ENCODE data around the gene B3GALNT2.

Gene B3GALNT2

GRCh38 chr1:235421751-235422150 is 82.5 kb downstream of the B3GALNT2 start:
- TF ChIP-seq, protein P1, sequence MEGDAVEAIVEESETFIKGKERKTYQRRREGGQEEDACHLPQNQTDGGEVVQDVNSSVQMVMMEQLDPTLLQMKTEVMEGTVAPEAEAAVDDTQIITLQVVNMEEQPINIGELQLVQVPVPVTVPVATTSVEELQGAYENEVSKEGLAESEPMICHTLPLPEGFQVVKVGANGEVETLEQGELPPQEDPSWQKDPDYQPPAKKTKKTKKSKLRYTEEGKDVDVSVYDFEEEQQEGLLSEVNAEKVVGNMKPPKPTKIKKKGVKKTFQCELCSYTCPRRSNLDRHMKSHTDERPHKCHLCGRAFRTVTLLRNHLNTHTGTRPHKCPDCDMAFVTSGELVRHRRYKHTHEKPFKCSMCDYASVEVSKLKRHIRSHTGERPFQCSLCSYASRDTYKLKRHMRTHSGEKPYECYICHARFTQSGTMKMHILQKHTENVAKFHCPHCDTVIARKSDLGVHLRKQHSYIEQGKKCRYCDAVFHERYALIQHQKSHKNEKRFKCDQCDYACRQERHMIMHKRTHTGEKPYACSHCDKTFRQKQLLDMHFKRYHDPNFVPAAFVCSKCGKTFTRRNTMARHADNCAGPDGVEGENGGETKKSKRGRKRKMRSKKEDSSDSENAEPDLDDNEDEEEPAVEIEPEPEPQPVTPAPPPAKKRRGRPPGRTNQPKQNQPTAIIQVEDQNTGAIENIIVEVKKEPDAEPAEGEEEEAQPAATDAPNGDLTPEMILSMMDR (IDR thresholded peaks at IDR 0.05): no peak
- Histone ChIP-seq H3K4me3 (no peak overlapping the region), H3K27ac (no peak overlapping the region)
- no peak for DNase-seq (ENCODE audit: low spot score)

DNA sequence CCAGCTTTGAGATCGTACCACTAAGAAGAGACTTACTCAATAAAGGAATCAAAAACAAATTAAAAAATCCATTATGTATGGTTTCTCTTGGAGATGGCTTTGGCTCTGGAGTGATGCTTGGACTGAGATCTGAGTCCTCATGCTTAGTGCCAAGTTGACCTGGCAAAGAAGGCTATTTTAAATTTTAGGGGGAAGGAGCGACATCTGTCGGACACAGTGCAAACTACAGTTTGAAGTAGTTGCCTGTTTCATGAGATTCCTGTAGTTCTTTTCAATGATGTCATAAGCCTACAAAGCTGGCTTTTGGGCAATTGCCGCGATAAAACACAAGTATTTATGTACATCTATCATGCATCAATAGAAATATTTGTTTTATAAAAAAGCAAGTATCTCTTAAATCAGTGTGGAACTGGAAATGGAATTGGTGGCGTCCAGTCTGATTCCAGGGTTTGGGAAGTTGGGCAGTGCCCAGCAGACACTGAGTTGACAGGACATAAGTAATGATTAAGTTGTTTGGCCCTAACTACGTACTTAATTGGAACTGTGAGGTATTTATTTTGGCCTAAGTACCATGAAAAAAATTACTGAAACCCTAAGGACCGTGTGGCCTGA is 87.1 kb downstream of the B3GALNT2 start:
- DNase-seq (ENCODE audit: low spot score): no peak

DNA sequence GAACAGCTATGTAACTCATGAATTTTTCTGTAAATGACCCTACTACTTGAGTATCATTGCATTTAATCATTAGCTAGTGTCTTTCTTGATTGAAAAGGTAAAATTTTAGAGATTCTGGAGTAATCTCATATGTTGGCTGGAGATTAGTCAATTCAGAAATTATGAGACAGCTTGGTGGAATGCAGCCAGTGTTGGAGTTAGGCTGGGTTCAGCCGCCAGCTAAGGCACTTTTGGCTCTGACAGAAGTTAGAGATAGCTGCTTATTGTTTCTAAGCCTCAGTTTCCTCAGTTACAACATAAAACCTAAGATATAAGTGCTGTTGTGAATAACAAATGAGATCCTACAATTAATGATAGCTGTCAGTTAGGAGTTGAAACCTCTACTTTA is 87.6 kb downstream of the B3GALNT2 start:
- H3K27ac ChIP-seq: no peak overlapping the region
- no peak for DNase-seq (ENCODE audit: low spot score)
- no peak overlapping the region for H3K4me3 ChIP-seq
- TF ChIP-seq, protein P1 (IDR thresholded peaks at IDR 0.05): no peak

More for the DNA sequence above, 87.1 kb downstream of the B3GALNT2 start:
- TF ChIP-seq, protein P1 (IDR thresholded peaks at IDR 0.05): peak; percentile 67
- Histone ChIP-seq H3K4me3 (no peak overlapping the region), H3K27ac (no peak overlapping the region)

DNA sequence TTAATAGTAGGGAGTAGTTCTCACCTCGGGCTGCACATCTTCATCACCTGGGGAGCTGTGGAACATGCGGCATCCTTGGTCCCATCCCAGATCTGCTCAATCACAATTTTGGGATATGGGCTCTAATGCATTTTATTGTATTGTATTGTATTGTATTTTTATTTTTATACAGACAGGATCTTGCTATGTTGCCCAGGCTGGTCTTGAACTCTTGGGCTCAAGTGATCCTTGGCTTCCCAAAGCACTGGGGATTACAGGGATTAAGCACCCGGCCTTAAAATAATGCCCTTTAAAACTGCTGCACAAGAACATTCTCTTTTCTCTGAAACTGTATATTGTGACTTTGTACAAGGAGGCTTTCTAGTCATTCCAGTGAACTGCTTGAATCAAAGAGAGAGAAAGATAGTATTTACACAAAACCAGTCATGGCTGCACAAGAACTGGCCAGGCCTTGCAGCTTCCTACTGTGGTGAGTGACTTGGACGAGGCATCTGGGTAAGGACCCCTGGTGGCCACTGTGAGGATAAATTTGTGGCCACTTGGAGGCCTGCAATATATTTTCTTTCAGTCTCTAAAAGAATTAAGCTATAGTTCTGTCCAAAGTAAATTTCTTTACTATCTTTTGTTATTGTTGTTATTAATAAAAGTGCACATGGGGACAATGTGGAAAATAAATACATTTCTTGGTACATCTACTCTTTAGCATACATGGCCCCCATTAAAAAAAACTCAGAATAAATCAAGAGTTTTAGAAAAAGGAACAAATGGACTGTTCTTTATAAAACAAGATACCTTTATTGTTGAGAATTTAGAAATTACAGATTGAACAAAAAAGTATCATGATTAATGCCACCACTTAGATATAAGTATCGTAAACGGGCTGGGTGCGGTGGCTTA is 89.0 kb downstream of the B3GALNT2 start:
- TF ChIP-seq, protein P1 (IDR thresholded peaks at IDR 0.05): peak; percentile 62
- DNase-seq (ENCODE audit: low spot score): no peak
- H3K4me3 ChIP-seq: no peak overlapping the region
- no peak overlapping the region for H3K27ac ChIP-seq

- no peak overlapping the region for H3K4me3 ChIP-seq
- no peak overlapping the region for H3K27ac ChIP-seq
- no peak for DNase-seq (ENCODE audit: low spot score)
- TF ChIP-seq, protein P1 (IDR thresholded peaks at IDR 0.05): no peak
Observed at GRCh38 chr1:235411489-235412486, 92.5 kb downstream of the B3GALNT2 start.

DNA sequence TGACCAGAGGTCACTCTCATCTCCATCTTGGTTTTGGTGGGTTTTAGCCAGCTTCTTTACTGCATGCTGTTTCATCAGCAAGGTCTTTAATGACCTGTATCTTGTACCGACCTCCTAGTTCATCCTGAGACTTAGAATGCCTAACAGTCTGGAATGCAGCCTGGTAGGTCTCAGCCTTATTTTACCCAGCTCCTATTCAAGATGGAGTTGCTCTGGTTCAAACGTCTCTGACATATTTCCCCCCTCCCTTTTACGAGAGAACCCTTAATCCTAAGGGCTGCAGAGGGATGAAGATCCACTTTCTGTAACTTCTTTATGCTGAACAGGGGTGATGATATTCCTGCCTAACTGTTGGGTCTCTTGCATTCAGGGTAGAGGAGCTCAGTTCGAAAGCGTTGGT is 93.8 kb downstream of the B3GALNT2 start:
- no peak for DNase-seq (ENCODE audit: low spot score)
- TF ChIP-seq, protein P1 (IDR thresholded peaks at IDR 0.05): no peak
- no peak overlapping the region for H3K27ac ChIP-seq
- no peak overlapping the region for H3K4me3 ChIP-seq

All from coronary artery (tissue), 2 donors.